NCI-H460 (cell line): ENCODE results near the gene CCL20. TPM values are rescaled to one million over a fixed set of nuclear protein-coding genes. Genes with fewer than 3 reads are reported as not detected.

Source experiments
- DNase-seq: peaks from one replicate; pipeline ENCODE4 v3.0.0-alpha.2; 2016; ENCODE audit warnings: low read depth; ENCODE audit errors: extremely low read depth
- total RNA-seq: library from RNA; depleted of rRNA; stranded (reverse); fragments of >200 nt; shearing (Covaris generic); gene quantifications from 2 replicates; pipeline ENCODE4 v1.2.3, GENCODE V29; 2014

CCL20 gene
- total RNA-seq, 1 experiment from 2014 or later = 10.8 TPM

DNA sequence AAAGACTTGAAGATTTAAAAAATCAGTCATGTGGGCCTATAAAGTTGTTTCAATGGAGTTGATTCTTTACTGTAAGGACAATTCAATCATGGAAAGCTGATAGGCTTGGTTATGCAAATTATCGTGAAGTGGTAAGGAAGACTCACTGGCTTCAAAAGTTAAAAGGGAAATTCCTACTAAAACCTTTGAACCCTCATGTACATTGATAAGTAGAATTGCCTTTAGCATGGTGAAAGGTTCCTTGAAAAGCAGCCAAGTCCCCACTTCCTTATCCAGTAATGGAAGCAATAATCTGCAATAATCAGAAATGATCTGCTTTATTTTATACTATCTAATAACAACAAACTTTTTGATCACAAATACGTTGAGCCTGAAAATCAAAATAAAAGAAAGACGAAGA lies 14.4 kb upstream of the CCL20 start:
- no peak for DNase-seq

DNA sequence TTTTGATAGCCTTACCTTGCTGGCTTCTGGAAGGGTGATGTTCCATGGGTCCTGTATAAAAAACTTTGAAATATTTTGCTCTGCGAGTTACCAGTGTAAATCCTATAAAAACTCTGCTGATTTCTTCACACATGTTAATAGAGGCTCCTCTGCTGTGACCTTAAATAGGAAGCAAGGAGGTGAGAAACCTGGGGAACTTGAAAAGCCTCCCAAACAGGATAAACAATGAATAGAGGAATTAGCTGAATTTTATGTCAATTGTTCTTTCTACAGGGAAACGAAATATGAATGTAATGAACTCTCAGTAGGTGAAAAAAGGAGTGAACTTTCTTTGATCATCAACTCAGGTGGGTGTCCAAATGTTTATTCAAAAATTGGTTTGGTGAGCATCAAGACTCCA lies 10.8 kb upstream of the CCL20 start:
- DNase-seq = no peak

DNA sequence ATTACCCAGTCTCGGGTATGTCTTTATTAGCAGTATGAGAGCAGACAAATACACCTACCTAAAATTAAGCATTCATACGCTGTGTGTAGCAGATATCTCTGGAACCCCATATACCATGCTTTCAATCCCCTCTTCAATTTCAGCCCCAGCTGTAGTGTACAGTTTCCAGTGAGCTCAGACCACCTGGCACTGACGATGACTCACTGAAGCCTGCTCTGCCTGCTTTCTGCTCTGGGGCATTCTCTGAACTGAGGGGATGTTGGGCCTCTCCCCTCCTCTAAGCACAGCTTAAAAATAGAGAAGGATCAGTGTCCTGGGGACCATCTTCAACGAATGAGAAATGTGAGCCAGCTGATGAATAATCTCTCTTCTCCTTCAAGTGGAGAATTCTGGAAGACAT lies 8.7 kb upstream of the CCL20 start:
- no peak for DNase-seq

DNA sequence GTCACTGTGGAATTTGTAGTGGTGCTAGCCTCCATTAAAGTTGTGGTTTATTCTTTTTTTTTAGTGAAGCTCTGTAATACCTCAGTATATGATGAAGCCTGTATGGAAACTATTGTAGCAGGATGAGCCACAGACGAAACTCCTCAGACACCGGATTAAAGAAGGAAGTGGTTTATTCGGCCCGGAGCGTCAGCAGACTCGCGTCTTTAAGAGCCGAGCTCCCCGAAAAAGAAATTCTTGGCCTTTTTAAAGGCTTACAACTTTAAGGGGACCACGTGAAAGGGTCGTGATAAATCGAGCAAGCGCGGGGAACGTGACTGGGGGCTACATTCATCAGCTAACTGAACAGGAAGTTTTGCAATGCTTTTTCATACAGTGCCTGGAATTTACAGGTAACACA lies 8.1 kb upstream of the CCL20 start:
- no peak for DNase-seq

DNA sequence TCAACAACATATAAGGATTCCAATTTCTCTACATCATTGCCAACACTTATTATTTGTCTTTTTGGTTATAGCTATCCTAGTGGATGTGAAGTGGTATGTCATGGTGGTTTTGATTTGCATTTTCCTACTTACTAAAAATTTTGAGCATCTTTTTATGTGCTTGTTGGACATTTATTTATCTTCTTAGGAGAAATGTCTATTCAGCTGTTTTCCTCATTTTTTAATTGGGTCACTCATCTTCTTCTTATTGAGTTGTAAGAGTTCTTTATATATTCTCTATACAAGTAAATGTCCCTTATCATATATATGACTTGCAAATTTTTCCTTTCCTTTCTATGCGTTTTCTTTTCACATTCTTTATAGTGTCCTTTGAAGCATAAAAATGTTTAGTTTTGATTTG lies 4.7 kb upstream of the CCL20 start:
- no peak for DNase-seq

DNA sequence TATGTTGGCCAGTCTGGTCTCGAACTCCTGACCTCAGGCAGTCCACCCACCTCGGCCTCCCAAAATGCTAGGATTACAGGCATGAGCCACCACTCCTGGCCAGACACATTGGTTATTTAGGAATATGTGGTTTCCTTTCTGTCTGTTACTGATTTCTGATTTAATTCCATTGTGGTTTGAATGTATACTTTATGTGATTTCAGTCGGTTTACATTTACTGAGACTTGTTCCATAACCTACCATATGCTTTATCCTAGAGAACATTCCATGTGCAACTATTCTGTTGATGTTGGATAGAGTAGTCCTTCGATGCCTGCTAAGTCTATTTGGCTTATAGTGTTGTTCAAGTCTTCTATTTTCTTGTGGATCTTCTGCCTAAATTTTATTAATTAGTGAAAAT lies 1.6 kb upstream of the CCL20 start:
- DNase-seq = no peak

DNA sequence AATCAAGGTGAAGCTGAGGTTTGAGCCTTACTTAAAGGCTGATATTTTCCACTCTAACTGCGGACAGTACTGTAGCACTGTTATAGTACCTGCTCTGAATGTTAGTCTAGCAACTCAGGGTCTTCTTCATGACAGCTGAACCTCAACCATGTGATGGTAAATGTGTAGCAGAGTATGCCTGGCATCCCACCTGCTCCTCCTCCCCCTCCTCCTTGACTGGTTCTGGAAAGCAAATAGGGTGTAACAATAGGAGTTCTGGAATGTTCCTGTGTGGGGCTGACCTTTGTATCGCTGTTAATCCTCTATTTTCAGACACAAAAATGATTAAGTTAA lies 447 bp upstream of the CCL20 start:
- DNase-seq = no peak

DNA sequence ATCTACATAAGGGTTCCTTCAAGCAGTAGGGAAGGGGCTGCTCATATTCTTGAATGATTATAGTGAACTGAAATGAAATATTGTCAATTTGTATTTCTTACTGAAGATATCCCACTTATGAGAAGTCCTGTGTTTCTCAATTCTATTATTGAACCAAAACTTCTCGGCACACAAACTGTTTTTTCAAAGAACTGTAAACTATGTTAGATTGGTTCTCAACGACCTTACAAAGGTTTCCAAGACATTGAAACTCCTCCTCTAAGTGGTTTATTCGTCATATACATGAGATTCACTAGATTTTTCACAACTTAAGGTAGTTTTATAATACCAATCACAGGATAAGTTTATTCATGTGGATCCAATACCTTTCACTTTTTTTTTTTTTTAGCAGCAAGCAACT lies 1.4 kb downstream of the CCL20 start:
- no peak for DNase-seq

DNA sequence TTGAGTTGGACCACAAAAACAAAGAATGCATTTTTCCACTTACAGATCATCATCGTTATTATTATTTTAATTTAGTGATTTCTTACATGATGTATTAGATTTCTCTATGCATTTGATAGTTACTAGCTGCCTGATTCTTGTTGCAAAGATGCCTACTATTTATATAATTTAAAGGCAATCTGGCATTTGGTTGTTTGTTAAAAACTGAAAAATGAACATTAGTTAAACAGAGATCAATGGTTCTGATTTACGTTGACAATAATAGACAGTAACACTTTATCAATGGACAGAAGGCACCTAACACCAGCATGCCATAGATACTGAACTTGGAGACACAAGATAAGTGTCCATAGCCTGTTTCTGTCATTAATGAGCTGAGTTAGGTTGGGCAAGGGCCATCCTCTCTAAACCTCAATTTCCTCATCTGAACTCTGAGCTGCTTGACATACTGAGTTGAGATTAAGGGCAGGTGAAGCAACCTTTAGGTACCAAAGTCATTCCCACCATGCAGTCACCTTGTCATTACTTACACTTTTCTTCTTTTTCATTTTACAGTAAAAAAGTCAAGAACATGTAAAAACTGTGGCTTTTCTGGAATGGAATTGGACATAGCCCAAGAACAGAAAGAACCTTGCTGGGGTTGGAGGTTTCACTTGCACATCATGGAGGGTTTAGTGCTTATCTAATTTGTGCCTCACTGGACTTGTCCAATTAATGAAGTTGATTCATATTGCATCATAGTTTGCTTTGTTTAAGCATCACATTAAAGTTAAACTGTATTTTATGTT lies 3.1 kb downstream of the CCL20 start:
- DNase-seq = peak; percentile 61

DNA sequence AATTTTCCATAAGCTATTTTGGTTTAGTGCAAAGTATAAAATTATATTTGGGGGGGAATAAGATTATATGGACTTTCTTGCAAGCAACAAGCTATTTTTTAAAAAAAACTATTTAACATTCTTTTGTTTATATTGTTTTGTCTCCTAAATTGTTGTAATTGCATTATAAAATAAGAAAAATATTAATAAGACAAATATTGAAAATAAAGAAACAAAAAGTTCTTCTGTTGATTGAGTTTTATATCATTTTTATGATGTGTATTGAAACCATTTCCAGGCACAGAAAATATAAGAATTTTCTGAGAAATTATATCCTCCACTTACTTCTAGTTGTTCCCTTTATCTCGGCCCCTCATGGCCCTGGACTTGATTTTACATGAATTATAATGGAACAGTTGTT lies 3.7 kb downstream of the CCL20 start:
- DNase-seq = no peak

DNA sequence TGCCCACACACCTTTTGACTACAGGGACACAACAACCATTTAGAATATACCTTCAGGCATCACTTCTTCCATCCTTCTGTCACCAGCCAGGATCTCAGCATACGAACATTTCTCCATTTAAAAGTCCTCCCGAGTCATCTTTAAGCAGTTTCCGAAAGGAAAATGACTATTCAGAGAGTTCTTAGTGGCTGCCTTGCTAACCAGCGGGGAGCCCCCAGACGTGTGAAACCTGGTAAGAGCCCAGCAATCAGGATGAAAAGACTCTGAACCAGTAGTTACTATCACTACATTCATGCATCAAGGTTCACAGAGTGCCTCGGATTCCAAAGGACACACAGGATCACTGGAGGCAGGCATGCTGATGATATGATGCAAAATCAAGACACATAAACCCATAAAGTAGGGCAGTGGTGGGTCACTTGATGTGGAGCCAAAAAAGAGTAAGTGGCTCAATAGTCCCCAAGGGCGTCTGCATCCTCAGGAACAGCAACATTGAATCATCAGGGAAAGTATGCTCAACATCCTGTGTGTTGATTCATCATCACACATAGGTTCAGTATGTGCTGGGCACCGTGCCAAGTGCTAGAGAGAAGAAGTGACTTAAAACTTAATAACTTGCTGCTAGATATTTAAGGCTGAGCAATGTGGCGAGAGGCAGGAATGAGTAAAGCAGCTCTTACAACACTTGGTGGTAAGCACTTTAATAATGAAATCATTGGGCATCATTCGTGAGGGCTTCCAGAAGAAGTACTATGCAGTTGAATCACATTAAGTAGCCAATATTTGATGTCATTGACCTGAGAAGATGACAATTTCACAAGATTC lies 4.4 kb downstream of the CCL20 start:
- DNase-seq = peak; percentile 100

DNA sequence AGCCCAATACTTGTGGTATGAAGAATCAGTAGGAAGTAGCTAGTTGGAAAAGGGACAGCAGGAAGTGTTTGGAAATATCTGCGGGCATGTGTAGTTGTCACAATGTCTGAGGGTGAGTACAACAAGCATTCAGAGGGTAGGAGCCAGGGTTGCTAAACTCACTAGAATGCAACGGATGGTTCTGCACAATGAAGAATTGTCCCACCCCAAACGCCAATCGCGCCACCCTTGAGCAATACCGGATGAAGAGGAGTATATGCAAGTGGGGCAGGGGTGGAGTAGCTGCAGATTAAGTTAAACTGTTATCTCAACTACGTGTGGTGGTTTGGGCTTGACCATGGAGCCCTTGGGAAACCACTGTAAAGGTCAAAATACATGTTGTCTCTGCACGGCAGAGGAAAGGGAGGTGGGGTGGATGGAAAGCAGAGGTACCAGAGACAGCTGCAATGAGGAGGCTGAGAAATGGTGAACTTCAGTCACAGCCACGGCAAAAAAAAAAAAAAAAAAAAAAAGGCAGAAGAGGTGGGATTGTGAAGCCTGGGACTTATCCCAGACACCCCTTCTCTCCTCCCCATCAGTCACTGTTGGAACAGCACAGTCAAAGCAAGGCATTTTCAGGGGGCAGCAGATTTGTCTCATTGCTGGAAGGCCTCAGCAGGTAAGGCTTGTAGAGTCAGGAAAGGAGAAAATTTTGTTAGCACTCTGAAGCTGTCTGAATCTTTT lies 5.2 kb downstream of the CCL20 start:
- peak; percentile 100 for DNase-seq

DNA sequence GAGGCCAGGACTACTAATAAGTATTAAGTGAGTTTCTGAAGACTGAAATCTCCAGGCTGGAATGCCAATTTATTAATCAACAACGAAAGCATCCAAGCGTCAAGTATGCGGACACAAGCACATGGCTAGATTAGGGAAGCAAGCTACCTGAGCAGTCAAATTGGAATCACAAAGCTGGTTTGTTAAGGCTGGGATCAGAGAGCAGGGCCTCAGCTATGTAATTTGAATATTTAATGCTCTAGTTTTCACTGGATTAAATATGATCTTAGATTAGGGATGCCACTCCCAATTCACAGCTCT lies 5.7 kb downstream of the CCL20 start:
- no peak for DNase-seq

DNA sequence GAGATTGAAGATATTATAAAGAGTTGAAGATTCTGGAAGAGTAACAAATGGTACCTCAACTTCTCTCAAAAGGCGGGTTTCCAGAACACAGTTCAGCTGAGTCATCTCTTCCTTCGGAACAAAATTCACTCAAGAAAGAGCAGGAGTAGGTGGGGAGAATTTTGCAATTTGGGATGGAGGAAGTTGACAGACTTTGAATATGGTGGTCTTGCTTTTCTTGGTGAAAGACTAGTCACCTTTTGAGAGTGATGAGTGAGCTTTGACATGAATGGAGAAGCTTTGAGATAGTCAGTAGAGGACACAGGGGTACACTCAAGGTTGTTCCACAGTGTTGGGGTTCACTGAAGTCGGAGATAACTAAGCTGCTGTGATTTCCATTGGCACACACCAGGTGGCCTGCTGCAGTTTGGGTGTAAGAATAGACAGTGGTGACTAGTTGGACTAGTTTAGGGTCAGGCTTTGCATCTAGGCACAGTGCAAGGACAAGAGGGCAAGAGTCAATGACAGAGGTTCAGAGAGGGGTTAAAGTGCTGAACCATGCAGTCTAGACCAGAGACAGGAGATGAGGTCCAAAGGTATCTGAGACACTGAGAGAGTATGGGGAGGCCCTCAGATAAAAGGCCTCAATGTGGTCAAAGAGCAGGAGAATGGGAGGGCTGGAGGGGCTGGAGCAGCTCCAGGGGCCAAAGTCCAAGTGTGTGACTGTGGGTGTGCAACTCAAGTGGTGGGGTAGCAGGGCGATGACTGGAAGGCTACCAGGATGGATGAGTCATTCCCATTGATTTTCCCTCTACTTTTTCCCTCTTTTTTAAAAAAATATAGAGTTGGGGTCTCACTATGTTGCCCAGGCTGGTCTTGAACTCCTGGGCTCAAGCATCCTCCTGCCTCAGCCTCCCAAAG lies 7.7 kb downstream of the CCL20 start:
- no peak for DNase-seq

DNA sequence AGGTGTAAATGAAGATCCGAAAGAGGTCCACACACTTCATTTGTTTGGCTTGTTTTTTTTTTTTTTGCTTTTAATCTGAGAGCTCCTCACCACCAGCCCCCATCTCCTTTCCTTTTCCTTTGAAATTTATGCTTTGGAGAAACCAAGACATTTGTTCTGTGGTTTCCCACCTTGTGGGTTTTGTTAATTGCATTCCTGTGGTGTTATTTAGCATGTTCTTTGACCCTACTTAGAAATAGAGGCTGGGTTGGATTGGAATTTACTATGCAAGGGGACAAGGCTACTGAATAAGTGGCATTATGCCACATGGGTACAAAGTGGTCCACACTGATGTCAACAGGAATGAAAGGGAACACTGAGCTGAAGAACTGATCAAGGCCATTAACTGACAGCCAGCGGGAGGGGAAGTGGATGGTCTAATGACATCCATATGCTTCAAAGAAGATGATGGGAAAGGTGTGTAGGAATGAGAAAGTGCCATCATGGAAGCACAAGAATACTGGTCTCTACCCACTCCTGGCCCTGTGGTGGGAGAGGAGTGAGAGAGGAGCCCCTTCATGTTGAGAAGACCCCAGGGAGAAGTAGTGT lies 8.9 kb downstream of the CCL20 start:
- no peak for DNase-seq

DNA sequence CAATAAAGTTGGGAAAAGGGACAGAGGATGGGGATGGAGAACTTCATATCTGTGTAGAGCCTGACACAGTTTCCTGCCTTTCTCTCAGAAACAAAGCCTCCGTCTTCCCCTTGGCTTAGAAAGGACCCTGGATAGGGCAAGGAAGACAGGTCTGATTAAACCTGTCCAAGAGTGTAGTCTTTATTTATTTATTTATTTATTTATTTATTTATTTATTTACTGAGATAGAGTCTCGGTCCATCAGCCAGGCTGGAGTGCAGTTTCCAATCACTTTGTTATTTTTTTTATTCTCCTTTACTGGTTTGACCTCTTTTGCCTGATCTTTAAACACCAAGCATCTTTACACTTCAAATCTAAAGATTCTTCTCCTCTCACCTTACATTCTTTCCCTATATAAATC lies 10.3 kb downstream of the CCL20 start:
- DNase-seq = no peak

DNA sequence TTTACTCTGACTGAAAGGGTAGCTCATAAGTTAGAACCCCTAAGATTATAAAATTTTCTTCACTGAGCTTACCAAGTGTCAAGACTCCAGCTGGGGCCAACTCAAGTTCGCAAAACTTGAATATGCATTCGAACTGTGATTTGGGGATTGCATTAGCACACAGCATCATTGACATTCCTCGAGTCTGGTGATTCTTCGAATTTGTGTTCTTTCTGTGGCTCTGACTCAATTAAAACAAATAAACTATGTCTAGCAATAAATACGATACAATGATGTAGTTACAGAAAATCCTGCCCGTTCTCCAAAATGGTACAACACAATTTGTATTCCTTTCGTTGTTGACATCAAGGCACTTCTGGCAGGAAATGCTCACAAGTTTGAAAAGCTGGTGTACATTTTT lies 11.1 kb downstream of the CCL20 start:
- DNase-seq = no peak

DNA sequence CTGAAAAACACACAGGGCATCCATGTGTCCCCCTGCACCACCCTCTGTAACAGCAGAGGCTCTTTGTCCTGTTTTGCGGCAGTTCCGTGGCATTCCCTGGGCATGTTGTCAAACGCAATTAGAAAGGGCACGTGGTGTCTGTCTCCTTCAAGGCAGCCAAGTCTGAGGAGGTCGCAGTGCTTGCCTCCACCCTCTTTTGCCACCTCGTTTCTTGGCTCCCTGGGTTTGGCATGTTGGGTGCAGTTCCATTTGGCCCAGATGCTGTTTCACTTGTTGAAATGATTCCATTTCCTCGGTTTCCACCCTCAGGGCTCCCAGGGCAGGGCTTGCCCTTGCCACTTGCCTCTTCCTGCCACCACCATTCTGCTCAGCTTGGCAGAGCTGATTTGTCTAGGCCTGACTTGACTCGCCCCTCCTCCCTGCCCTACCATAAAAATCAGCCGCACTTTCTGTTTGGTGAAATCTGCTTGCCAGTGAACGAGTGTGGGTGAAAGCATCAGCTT lies 12.4 kb downstream of the CCL20 start:
- no peak for DNase-seq

DNA sequence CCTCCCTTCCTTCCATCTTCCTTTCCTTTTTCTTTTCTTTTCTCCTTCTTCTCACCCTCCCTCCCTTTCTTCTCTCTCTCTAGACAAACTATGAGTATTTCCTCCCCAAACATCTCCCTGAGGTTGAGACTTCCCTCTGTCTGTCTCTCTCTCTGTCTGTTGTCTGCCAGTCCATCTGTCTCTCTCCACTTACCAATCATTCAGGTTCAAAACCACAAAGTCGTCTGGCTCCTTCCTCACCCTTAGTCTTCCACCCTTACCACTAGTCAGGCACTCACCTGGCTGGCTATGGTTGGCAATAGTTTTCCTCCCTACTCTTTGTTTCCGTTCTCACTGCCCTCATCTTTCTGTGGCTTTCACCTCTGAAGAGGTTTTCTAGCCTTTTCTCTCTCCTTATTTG lies 12.9 kb downstream of the CCL20 start:
- DNase-seq = no peak

DNA sequence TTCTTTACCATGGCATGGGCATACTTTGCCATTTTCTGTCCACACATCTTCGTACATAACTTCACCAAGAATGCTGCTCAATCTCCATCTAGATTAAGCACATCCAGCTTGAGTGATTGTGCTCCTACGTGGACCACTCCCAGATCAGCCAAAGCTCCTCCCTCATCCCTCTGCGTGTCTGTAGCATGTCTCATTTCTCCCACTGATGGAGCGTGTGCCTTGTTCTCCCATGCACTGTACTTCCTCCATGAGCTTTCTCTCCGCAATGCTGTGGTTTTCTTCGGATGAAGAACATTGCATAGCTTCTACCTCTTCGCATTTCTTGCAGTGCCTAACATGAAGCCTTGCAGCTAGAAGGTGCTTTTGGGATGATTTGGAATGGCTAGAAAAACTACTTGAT lies 13.5 kb downstream of the CCL20 start:
- no peak for DNase-seq
